IMR-90 (cell line): ENCODE measurements around the gene TDG. TPM values are rescaled to one million over a fixed set of nuclear protein-coding genes. Genes with fewer than 3 reads are reported as not detected.

ENCODE experiments used
- ATAC-seq: fragments of 200-7000 bp; cut with Tn5 transposase; 2 replicates; pipeline ENCODE4 v1.9.1; 2020; ENCODE audit warnings: low read depth, mild to moderate bottlenecking, moderate library complexity
- BruUV-seq: library from RNA; stranded (reverse); fragments of 400-500 nt; replicated peaks from 2 replicates; lab custom pipeline; 2021; lab: Mats Ljungman, UMichigan
- CTCF ChIA-PET: fragments of 300-600 bp; formaldehyde crosslinking; extraction: SDS; loops from one replicate; lab custom pipeline; 2021; ENCODE audit warnings: antibody characterized with exemption; lab: Yijun Ruan, JAX
- POLR2A ChIA-PET: fragments of 300-600 bp; sonication (Branson Sonifier 250); formaldehyde crosslinking; loops from one replicate; lab custom pipeline; 2022; ENCODE audit warnings: antibody characterized with exemption; ENCODE audit not compliant: unreplicated experiment; lab: Charles Lee
- DNase-seq: peaks from one replicate; pipeline ENCODE4 v3.0.0; 2013
- H2AFZ ChIP-seq: replicated peaks from 2 replicates; pipeline ENCODE3; 2013; ENCODE audit warnings: low read length, mild to moderate bottlenecking; ENCODE audit not compliant: poor library complexity
- H2AK5ac ChIP-seq: 2 replicates; pipeline ENCODE4 v1.6.1; 2013; ENCODE audit warnings: low read depth, low read length, inconsistent platforms
- H2AK9ac ChIP-seq: replicated peaks from 2 replicates; pipeline ENCODE3; 2013; ENCODE audit warnings: mild to moderate bottlenecking, low read depth, low read length, moderate library complexity; ENCODE audit not compliant: poor library complexity
- H2BK120ac ChIP-seq: 2 replicates; pipeline ENCODE4 v1.6.1; 2013; ENCODE audit warnings: low read depth, low read length, inconsistent platforms
- H2BK15ac ChIP-seq: 3 replicates; pipeline ENCODE4 v1.6.1; 2013; ENCODE audit warnings: low read depth, low read length, inconsistent platforms
- H2BK20ac ChIP-seq: 2 replicates; pipeline ENCODE4 v1.6.1; 2013; ENCODE audit warnings: low read depth, mild to moderate bottlenecking, inconsistent platforms, low read length, moderate library complexity
- H2BK5ac ChIP-seq: 2 replicates; pipeline ENCODE4 v1.6.1; 2013; ENCODE audit warnings: mild to moderate bottlenecking, low read depth, low read length, inconsistent platforms; ENCODE audit not compliant: poor library complexity, severe bottlenecking
- H3K14ac ChIP-seq: replicated peaks from 2 replicates; pipeline ENCODE4 v1.6.1; 2013; ENCODE audit warnings: low read depth, low read length, inconsistent platforms
- H3K18ac ChIP-seq: 2 replicates; pipeline ENCODE4 v1.6.1; 2013; ENCODE audit warnings: low read depth, low read length, control low read depth
- H3K23ac ChIP-seq: 2 replicates; pipeline ENCODE4 v1.6.1; 2013; ENCODE audit warnings: low read depth, low read length, inconsistent platforms
- H3K27ac ChIP-seq: 2 replicates; pipeline ENCODE4 v1.5.1; 2013; ENCODE audit warnings: mild to moderate bottlenecking, control low read depth, low read length; ENCODE audit not compliant: insufficient read depth
- H3K27me3 ChIP-seq: 2 replicates; pipeline ENCODE4 v1.6.1; 2013; ENCODE audit warnings: low read length; ENCODE audit not compliant: control insufficient read depth, insufficient read depth
- H3K36me3 ChIP-seq: 2 replicates; pipeline ENCODE4 v1.6.1; 2013; ENCODE audit warnings: low read length, mixed read lengths; ENCODE audit not compliant: control insufficient read depth, insufficient read depth
- H3K4ac ChIP-seq: 2 replicates; pipeline ENCODE4 v1.6.1; 2013; ENCODE audit warnings: low read depth, low read length, inconsistent platforms
- H3K4me1 ChIP-seq: 2 replicates; pipeline ENCODE4 v1.6.1; 2013; ENCODE audit warnings: low read length, mixed read lengths; ENCODE audit not compliant: control insufficient read depth, insufficient read depth
- H3K4me2 ChIP-seq: 2 replicates; pipeline ENCODE4 v1.6.1; 2013; ENCODE audit warnings: low read depth, mild to moderate bottlenecking, control low read depth, low read length, moderate library complexity
- H3K4me3 ChIP-seq: 2 replicates; pipeline ENCODE4 v1.5.1; 2013; ENCODE audit warnings: low read depth, mild to moderate bottlenecking, control low read depth, low read length, moderate library complexity; ENCODE audit not compliant: insufficient read depth
- H3K56ac ChIP-seq: 2 replicates; pipeline ENCODE4 v1.6.1; 2013; ENCODE audit warnings: low read length, inconsistent platforms; ENCODE audit not compliant: insufficient read depth; ENCODE audit errors: extremely low read depth
- H3K79me1 ChIP-seq, 2 experiments: 2 replicates each; pipeline ENCODE4 v1.6.1; 2013; ENCODE audit warnings: low read length in 2 of 2, inconsistent platforms in 1 of 2, low read depth in 1 of 2
- H3K9ac ChIP-seq: 2 replicates; pipeline ENCODE4 v1.6.1; 2013; ENCODE audit warnings: low read depth, low read length, control low read depth
- H3K9me1 ChIP-seq: 2 replicates; pipeline ENCODE4 v1.6.1; 2013; ENCODE audit warnings: low read length, inconsistent platforms; ENCODE audit not compliant: insufficient read depth
- H3K9me3 ChIP-seq: 2 replicates; pipeline ENCODE4 v1.6.1; 2013; ENCODE audit warnings: low read length; ENCODE audit not compliant: control insufficient read depth, insufficient read depth
- H4K20me1 ChIP-seq: 2 replicates; pipeline ENCODE4 v1.6.1; 2013; ENCODE audit warnings: low read length, inconsistent platforms; ENCODE audit not compliant: insufficient read depth
- H4K5ac ChIP-seq: 2 replicates; pipeline ENCODE4 v1.6.1; 2013; ENCODE audit warnings: mild to moderate bottlenecking, low read depth, low read length, control low read depth
- H4K8ac ChIP-seq, 2 experiments: 2 replicates each; pipeline ENCODE4 v1.6.1; 2013; ENCODE audit warnings: low read depth in 2 of 2, low read length in 2 of 2, control low read depth in 1 of 2, inconsistent platforms in 1 of 2
- H4K91ac ChIP-seq: 2 replicates; pipeline ENCODE4 v1.6.1; 2013; ENCODE audit warnings: low read depth, low read length, inconsistent platforms; ENCODE audit not compliant: insufficient read depth
- BHLHE40 ChIP-seq: fragments of 150-350 bp; IDR thresholded peaks from 2 replicates; pipeline ENCODE4 v1.6.1; 2016; ENCODE audit warnings: mild to moderate bottlenecking, low read depth, low read length
- MAFK ChIP-seq: IDR thresholded peaks from 2 replicates; pipeline ENCODE4 v1.6.1; 2012; ENCODE audit warnings: low read depth, low read length, improper control_type of control experiment
- POLR2A ChIP-seq: IDR thresholded peaks from 2 replicates; pipeline ENCODE4 v1.6.1; 2012; ENCODE audit warnings: mild to moderate bottlenecking, low read depth, low read length
- RAD21 ChIP-seq: IDR thresholded peaks from 2 replicates; pipeline ENCODE4 v1.6.1; 2012; ENCODE audit warnings: low read length, improper control_type of control experiment
- RCOR1 ChIP-seq: IDR thresholded peaks from 2 replicates; pipeline ENCODE4 v1.6.1; 2012; ENCODE audit warnings: mild to moderate bottlenecking, low read length, improper control_type of control experiment; ENCODE audit not compliant: insufficient replicate concordance
- WGBS, 2 experiments: methylation state at CpG; one replicate each; pipeline versions ENCODE4 v1.1.5 to v1.1.7; 2013; ENCODE audit warnings: missing lambda C conversion rate in 2 of 2; ENCODE audit not compliant: insufficient read length in 1 of 2; ENCODE audit errors: extremely low coverage in 2 of 2; 5-methylcytosine and 5-hydroxymethylcytosine counted together
- dilution Hi-C: fragments of 300-500 bp; cut with HindIII; formaldehyde crosslinking; loops from one replicate; pipeline ENCODE4 v1.14.3; 2018; ENCODE audit warnings: low sequenced_read_pairs; ENCODE audit not compliant: unreplicated experiment
- in situ Hi-C: fragments of 300-500 bp; cut with MboI; formaldehyde crosslinking; loops from 3 replicates; pipeline ENCODE4 v1.14.3; 2019; ENCODE audit warnings: low sequenced_read_pairs, inconsistent platforms, mixed read lengths
- intact Hi-C: fragments of 100-400 bp; cut with micrococcal nuclease; formaldehyde crosslinking; loops from 2 replicates; pipeline ENCODE4 v1.10.0; 2022
- polyA plus RNA-seq, 3 experiments: library from polyadenylated mRNA; depleted of rRNA; stranded (reverse); fragments of >200 nt; gene quantifications; 2 replicates each; pipeline ENCODE4 v1.2.3, GENCODE V29; 2012; ENCODE audit warnings: low replicate concordance in 1 of 3
- total RNA-seq: library from RNA; depleted of rRNA; stranded (reverse); fragments of >200 nt; gene quantifications from 2 replicates; pipeline ENCODE4 v1.2.3, GENCODE V29; 2012
- TF ChIP-seq, protein P1 (sequence below): fragments of 150-350 bp; IDR thresholded peaks from 2 replicates; pipeline ENCODE4 v1.6.1; 2017; ENCODE audit warnings: mild to moderate bottlenecking, antibody characterized with exemption, low read length, low read depth
- TF ChIP-seq, protein P2 (sequence below): fragments of 150-350 bp; IDR thresholded peaks from 2 replicates; pipeline ENCODE4 v1.6.1; 2016; ENCODE audit warnings: low read depth, mild to moderate bottlenecking, low read length, moderate library complexity, borderline replicate concordance

The TDG gene
- total and polyA plus RNA-seq, 2 of the 4 experiments (the other 2 are of a cell fraction) = 14.0 to 14.7 TPM

DNA sequence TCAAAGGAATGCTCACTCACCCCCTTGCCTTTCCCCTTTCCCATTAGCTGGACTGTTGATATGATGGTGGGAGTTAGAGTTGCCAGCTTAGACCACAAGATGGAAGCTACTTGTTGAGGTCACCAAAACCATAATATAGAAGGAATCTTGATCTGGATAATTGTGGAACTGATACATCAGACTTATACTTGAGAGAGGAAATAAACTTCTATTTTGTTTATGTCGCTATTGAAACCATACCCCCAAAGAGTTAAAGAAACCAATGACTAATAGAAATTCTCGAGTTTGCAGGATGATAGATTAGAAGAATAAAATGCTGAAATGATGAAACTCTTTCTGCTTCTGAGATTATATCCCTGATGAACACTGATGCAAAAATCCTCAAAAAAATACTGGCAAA lies 37.9 kb downstream of the TDG start:
- in situ Hi-C loops = no loop called here

More for the DNA sequence above, 37.9 kb downstream of the TDG start:
- BruUV-seq = no TSS peak
- H3K23ac ChIP-seq = no peak overlapping the region
- no peak overlapping the region for H2AK5ac ChIP-seq
- WGBS, 2 experiments = no CpG with 5 or more reads among the region's 2 CpGs
- H3K4me3 ChIP-seq = no peak overlapping the region
- H3K27me3 ChIP-seq = no peaks in the 10 kb centered on the region
- no peaks in the 10 kb centered on the region for H4K20me1 ChIP-seq
- H3K18ac ChIP-seq = no peak overlapping the region
- peaks cover 10% of the 10 kb centered on the region for H3K4me1 ChIP-seq
- H2BK5ac ChIP-seq = no peak overlapping the region
- peak overlapping the region; percentile 22; the same call in 1 of the 2 replicates for H2BK120ac ChIP-seq
- 0 out of 2 replicates have a peak overlapping the region, but pooled peaks have one; percentile 23 for H3K4ac ChIP-seq
- no peak overlapping the region for H3K56ac ChIP-seq
- no peak overlapping the region for H4K8ac ChIP-seq
- no peak for TF ChIP-seq POLR2A
- TF ChIP-seq, protein P1, sequence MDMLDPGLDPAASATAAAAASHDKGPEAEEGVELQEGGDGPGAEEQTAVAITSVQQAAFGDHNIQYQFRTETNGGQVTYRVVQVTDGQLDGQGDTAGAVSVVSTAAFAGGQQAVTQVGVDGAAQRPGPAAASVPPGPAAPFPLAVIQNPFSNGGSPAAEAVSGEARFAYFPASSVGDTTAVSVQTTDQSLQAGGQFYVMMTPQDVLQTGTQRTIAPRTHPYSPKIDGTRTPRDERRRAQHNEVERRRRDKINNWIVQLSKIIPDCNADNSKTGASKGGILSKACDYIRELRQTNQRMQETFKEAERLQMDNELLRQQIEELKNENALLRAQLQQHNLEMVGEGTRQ = no peak
- TF ChIP-seq RAD21 = no peak
- no peak for TF ChIP-seq MAFK
- no peak for TF ChIP-seq BHLHE40
- TF ChIP-seq RCOR1 = no peak
- TF ChIP-seq, protein P2, sequence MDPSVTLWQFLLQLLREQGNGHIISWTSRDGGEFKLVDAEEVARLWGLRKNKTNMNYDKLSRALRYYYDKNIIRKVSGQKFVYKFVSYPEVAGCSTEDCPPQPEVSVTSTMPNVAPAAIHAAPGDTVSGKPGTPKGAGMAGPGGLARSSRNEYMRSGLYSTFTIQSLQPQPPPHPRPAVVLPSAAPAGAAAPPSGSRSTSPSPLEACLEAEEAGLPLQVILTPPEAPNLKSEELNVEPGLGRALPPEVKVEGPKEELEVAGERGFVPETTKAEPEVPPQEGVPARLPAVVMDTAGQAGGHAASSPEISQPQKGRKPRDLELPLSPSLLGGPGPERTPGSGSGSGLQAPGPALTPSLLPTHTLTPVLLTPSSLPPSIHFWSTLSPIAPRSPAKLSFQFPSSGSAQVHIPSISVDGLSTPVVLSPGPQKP = no peak
- no peak overlapping the region for H3K4me2 ChIP-seq
- H3K79me1 ChIP-seq = no peaks in the 10 kb centered on the region; a peak in 1 of 4 replicates
- H2BK20ac ChIP-seq = peak overlapping the region; percentile 60
- ChIA-PET CTCF (interaction anchor here (0.7 kb wide), 2 partner anchors 45 to 106 kb away, joined by 3 read pairs; no protein-coding TSS in a partner anchor), POLR2A (no interaction called here)
- no peak overlapping the region; the same call in 2 of the 3 replicates for H2BK15ac ChIP-seq
- H3K14ac ChIP-seq = peak overlapping the region; percentile 57; the same call in 1 of the 2 replicates
- 0 out of 2 replicates have a peak, but pooled peaks cover 1% of the 10 kb centered on the region for H3K9me3 ChIP-seq
- no peaks in the 10 kb centered on the region for H3K36me3 ChIP-seq
- H3K9me1 ChIP-seq = peaks cover 3% of the 10 kb centered on the region; the same call in 1 of the 2 replicates
- H3K9ac ChIP-seq = no peak overlapping the region
- no peak overlapping the region for H2AFZ ChIP-seq
- no peak overlapping the region for H4K5ac ChIP-seq
- H4K91ac ChIP-seq = no peak overlapping the region
- dilution Hi-C loops = no loop called here
- DNase-seq (peak; percentile 46), ATAC-seq (no peak; the same call in 1 of the 2 replicates)
- no peak overlapping the region for H2AK9ac ChIP-seq
- no peak overlapping the region for H3K27ac ChIP-seq
- intact Hi-C loops = no loop called here
